Endothelial cell of umbilical vein (primary cell): ENCODE data around the gene RNF111. TPM values are rescaled to one million over a fixed set of nuclear protein-coding genes. Genes with fewer than 3 reads are reported as not detected.

Experiments
- BruUV-seq: library from RNA; stranded (reverse); fragments of 400-500 nt; replicated peaks from 2 replicates; lab custom pipeline; 2021; lab: Mats Ljungman, UMichigan
- CTCF ChIA-PET: fragments of 300-600, 350-600 bp; sonication (Branson Sonifier 250); formaldehyde crosslinking; loops from one replicate; lab custom pipeline; 2021; ENCODE audit warnings: antibody characterized with exemption, inconsistent platforms; lab: Charles Lee
- POLR2A ChIA-PET: fragments of 300-600, 350-600 bp; sonication (Branson Sonifier 250); formaldehyde crosslinking; loops from one replicate; lab custom pipeline; 2021; ENCODE audit warnings: antibody characterized with exemption, inconsistent platforms; lab: Charles Lee
- DNase-seq: peaks from one replicate; pipeline ENCODE4 v3.0.0-alpha.2; 2011; ENCODE audit warnings: low read depth, low spot score
- FAIRE-seq: peaks from 2 replicates; lab custom pipeline; 2011; peaks lifted over from hg19 to GRCh38; lab: Jason Lieb, UNC
- H2AFZ ChIP-seq: 2 replicates; pipeline ENCODE4 v1.6.0; 2012; ENCODE audit warnings: low read depth, low read length, control low read depth, inconsistent platforms
- H3K27ac ChIP-seq: 2 replicates; pipeline ENCODE4 v1.5.1; 2011; ENCODE audit warnings: low read depth, mild to moderate bottlenecking, control low read depth, low read length, moderate library complexity; ENCODE audit not compliant: insufficient read depth
- H3K27me3 ChIP-seq, 2 experiments: 2 replicates each; pipeline versions ENCODE4 v1.6.0 to v1.6.1; 2011; ENCODE audit warnings: low read length in 2 of 2, mixed read lengths in 1 of 2; ENCODE audit not compliant: control insufficient read depth in 2 of 2, insufficient read depth in 2 of 2
- H3K36me3 ChIP-seq, 2 experiments: 2 replicates in 1 of 2; 3 replicates in 1 of 2; pipeline ENCODE4 v1.5.1; 2011; ENCODE audit warnings: low read length in 2 of 2, mild to moderate bottlenecking in 1 of 2, moderate library complexity in 1 of 2; ENCODE audit not compliant: control insufficient read depth in 2 of 2, insufficient read depth in 2 of 2; ENCODE audit errors: extremely low read depth in 1 of 2
- H3K4me1 ChIP-seq: 3 replicates; pipeline ENCODE4 v1.5.1; 2011; ENCODE audit warnings: mild to moderate bottlenecking, low read length; ENCODE audit not compliant: control insufficient read depth, insufficient read depth; ENCODE audit errors: extremely low read depth
- H3K4me2 ChIP-seq: 2 replicates; pipeline ENCODE4 v1.6.1; 2011; ENCODE audit warnings: low read length, control low read depth, mixed read lengths; ENCODE audit not compliant: insufficient read depth
- H3K4me3 ChIP-seq, 3 experiments: fragments of 200-600 bp in 1 of 3; sonication (generic), shearing (Covaris generic) in 1 of 3; replicated peaks in 1 of 3; 2 replicates each; pipeline ENCODE4 v1.5.1; 2011 to 2016; ENCODE audit warnings: control low read depth in 3 of 3, low read length in 3 of 3, mild to moderate bottlenecking in 2 of 3, inconsistent platforms in 1 of 3, low read depth in 1 of 3, moderate library complexity in 1 of 3; ENCODE audit not compliant: insufficient read depth in 1 of 3
- H3K79me2 ChIP-seq: 2 replicates; pipeline ENCODE4 v1.6.0; 2012; ENCODE audit warnings: low read length, inconsistent platforms; ENCODE audit not compliant: control insufficient read depth, insufficient read depth
- H3K9ac ChIP-seq: replicated peaks from 2 replicates; pipeline ENCODE3; 2011; ENCODE audit warnings: low read length, control low read depth; ENCODE audit not compliant: insufficient read depth; ENCODE audit errors: extremely low read depth
- H3K9me1 ChIP-seq: replicated peaks from 3 replicates; pipeline ENCODE4 v1.6.0; 2011; ENCODE audit warnings: mild to moderate bottlenecking, low read length; ENCODE audit not compliant: control insufficient read depth, insufficient read depth; ENCODE audit errors: extremely low read depth
- H3K9me3 ChIP-seq: replicated peaks from 2 replicates; pipeline ENCODE4 v1.5.1; 2012; ENCODE audit warnings: low read length, inconsistent platforms; ENCODE audit not compliant: control insufficient read depth, insufficient read depth
- H4K20me1 ChIP-seq: replicated peaks from 2 replicates; pipeline ENCODE3; 2011; ENCODE audit warnings: mild to moderate bottlenecking, low read length; ENCODE audit not compliant: control insufficient read depth, insufficient read depth; ENCODE audit errors: extremely low read depth
- EZH2 ChIP-seq: IDR thresholded peaks from 2 replicates; pipeline ENCODE4 v1.6.1; 2012; ENCODE audit warnings: borderline replicate concordance, low read depth, mild to moderate bottlenecking, moderate library complexity, low read length, inconsistent platforms; ENCODE audit not compliant: severe bottlenecking
- FOS ChIP-seq: IDR thresholded peaks from 2 replicates; pipeline ENCODE4 v1.6.1; 2011; ENCODE audit warnings: mild to moderate bottlenecking, low read length, moderate library complexity, borderline replicate concordance; ENCODE audit not compliant: insufficient read depth
- GATA2 ChIP-seq: IDR thresholded peaks from 2 replicates; pipeline ENCODE4 v1.7.0; 2011; ENCODE audit warnings: low read depth, mild to moderate bottlenecking, moderate library complexity, mixed read lengths, low read length; ENCODE audit not compliant: insufficient read length, insufficient read depth
- JUN ChIP-seq: IDR thresholded peaks from 2 replicates; pipeline ENCODE4 v1.6.1; 2011; ENCODE audit warnings: borderline replicate concordance, low read depth; ENCODE audit not compliant: insufficient read length, insufficient read depth
- MYC ChIP-seq: IDR thresholded peaks from one replicate; pipeline ENCODE4 v1.6.1; 2011; ENCODE audit warnings: mild to moderate bottlenecking, low read depth, low read length
- POLR2A ChIP-seq: IDR thresholded peaks from 2 replicates; pipeline ENCODE4 v1.6.1; 2012; ENCODE audit warnings: low read depth, mild to moderate bottlenecking, control low read depth, low read length
- POLR2AphosphoS5 ChIP-seq: IDR thresholded peaks from 2 replicates; pipeline ENCODE4 v1.6.1; 2012; ENCODE audit warnings: low read depth, mild to moderate bottlenecking, control low read depth, low read length, moderate library complexity; ENCODE audit not compliant: insufficient read depth
- dilution Hi-C: fragments of 300-500 bp; cut with MboI; formaldehyde crosslinking; loops from one replicate; pipeline ENCODE4 v1.15.0; 2019; ENCODE audit warnings: low sequenced_read_pairs; ENCODE audit not compliant: extremely low pct_ligation_motif_present
- intact Hi-C: fragments of 100-400 bp; cut with micrococcal nuclease; formaldehyde crosslinking; loops from one replicate; pipeline ENCODE4 v1.10.0; 2022
- polyA plus RNA-seq, 4 experiments: library from polyadenylated mRNA; depleted of rRNA in 3 of 4; stranded (reverse) in 3 of 4; unstranded in 1 of 4; fragments of >200 nt; gene quantifications; 2 replicates each; pipeline versions ENCODE4 v1.2.1 to v1.2.3, GENCODE V29; 2011 to 2012; ENCODE audit warnings: missing spikeins in 1 of 4
- total RNA-seq: library from RNA; stranded (reverse); gene quantifications from 2 replicates; pipeline ENCODE4 v1.2.3, GENCODE V29; 2021
- TF ChIP-seq, protein P1 (sequence below): IDR thresholded peaks from 2 replicates; pipeline ENCODE4 v1.6.1; 2011; ENCODE audit not compliant: insufficient read depth, insufficient read length
- TF ChIP-seq, protein P2 (sequence below), 2 donors: IDR thresholded peaks; 1 replicate in 1 of 2; 2 replicates in 1 of 2; pipeline ENCODE4 v1.5.1; 2011; ENCODE audit warnings: low read length in 2 of 2, mild to moderate bottlenecking in 2 of 2, moderate library complexity in 2 of 2, control low read depth in 1 of 2, inconsistent platforms in 1 of 2, low read depth in 1 of 2; ENCODE audit not compliant: insufficient read depth in 1 of 2; ENCODE audit errors: extremely low read depth in 1 of 2

Gene RNF111
- total and polyA plus RNA-seq, 2 donors (not counting 3 experiments of a cell fraction or from before 2014, with no cell fraction given): 22.3 to 42.6 TPM

DNA sequence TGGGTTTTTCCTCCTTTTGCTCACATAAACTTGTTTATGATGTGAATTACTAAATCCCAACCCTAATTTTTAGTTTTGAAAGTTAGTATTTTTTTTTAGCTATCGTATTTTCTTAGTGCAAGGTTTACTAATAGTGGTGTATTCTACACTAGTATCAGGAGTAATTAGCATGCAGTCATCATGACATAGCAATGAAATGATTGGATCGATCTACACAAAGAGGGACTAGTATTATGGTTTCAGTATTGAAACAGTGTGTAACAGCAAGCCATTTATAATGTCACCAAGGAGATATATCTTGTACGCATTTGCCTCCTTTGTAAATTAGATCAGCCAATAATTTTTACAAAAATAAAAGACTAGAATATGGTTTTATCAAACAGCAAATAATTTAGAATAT is 38.7 kb downstream of the RNF111 start:
- DNase-seq (no peak), FAIRE-seq (no peak)
- no peak overlapping the region for H3K9ac ChIP-seq
- TF ChIP-seq, protein P1, sequence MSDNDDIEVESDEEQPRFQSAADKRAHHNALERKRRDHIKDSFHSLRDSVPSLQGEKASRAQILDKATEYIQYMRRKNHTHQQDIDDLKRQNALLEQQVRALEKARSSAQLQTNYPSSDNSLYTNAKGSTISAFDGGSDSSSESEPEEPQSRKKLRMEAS: no peak
- no peak for TF ChIP-seq EZH2
- ChIA-PET POLR2A (no interaction called here), CTCF (interaction anchor here (1.8 kb wide), 1 partner anchor 9 kb away, joined by 3 read pairs; no protein-coding TSS in a partner anchor)
- H3K27ac ChIP-seq: no peak overlapping the region
- no TSS peak for BruUV-seq
- no peaks in the 10 kb centered on the region for H3K4me1 ChIP-seq
- H3K4me3 ChIP-seq: no peak overlapping the region
- intact Hi-C loops: no loop called here
- H3K9me3 ChIP-seq: no peaks in the 10 kb centered on the region
- peaks cover 42% of the 10 kb centered on the region for H3K79me2 ChIP-seq
- dilution Hi-C loops: no loop called here
- H3K27me3 ChIP-seq: no peaks in the 10 kb centered on the region
- no peak overlapping the region for H3K4me2 ChIP-seq
- H3K9me1 ChIP-seq: no peaks in the 10 kb centered on the region
- peaks cover 6% of the 10 kb centered on the region in 2 experiments for H3K36me3 ChIP-seq
- peaks cover 3% of the 10 kb centered on the region for H4K20me1 ChIP-seq
- no peak overlapping the region for H2AFZ ChIP-seq

DNA sequence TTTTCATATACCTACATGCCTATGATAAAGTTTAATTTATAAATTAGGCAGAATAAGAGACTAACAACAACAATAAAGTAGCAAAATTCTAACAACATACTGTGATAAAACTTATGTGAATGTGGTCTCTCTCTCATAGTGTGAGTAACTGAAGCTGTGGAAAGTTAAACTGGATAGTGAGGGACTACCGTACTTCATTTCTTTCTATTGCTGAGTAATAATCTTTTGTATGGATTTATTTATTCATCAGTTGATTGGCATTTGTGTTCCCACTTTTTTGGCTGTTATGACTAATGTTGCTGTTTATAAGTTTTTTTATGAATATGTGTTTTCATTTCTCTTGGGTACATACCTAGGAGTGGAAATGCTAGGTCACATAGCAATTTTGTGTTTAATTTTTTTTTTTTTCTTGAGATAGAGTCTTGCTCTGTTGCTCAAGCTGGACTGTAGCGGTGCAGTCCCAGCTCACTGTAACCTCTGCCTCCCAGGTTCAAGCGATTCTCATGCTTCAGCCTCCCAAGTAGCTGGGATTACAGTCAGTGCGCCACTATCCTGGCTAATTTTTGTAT is 41.0 kb downstream of the RNF111 start:
- Histone ChIP-seq H3K9ac (no peak overlapping the region), H4K20me1 (peaks cover 3% of the 10 kb centered on the region), H3K9me1 (no peaks in the 10 kb centered on the region), H3K4me1 (no peaks in the 10 kb centered on the region), H3K36me3 (peaks cover 5 to 6% of the 10 kb centered on the region in 2 experiments), H3K27me3 (no peaks in the 10 kb centered on the region), H3K9me3 (no peaks in the 10 kb centered on the region), H3K4me3 (no peak overlapping the region), H2AFZ (no peak overlapping the region), H3K79me2 (peaks cover 50% of the 10 kb centered on the region), H3K27ac (no peak overlapping the region), H3K4me2 (no peak overlapping the region)
- no peak for FAIRE-seq
- ChIA-PET POLR2A (no interaction called here), CTCF (interaction anchor here (1.1 kb wide), 1 partner anchor 25 kb away, joined by 3 read pairs; no protein-coding TSS in a partner anchor)
- DNase-seq: no peak
- BruUV-seq: no TSS peak
- dilution Hi-C loops (no loop called here), intact Hi-C loops (no loop called here)
- TF ChIP-seq POLR2AphosphoS5: no peak
- TF ChIP-seq MYC: no peak
- no peak for TF ChIP-seq POLR2A
- no peak for TF ChIP-seq EZH2
- TF ChIP-seq JUN: no peak
- TF ChIP-seq, protein P2, sequence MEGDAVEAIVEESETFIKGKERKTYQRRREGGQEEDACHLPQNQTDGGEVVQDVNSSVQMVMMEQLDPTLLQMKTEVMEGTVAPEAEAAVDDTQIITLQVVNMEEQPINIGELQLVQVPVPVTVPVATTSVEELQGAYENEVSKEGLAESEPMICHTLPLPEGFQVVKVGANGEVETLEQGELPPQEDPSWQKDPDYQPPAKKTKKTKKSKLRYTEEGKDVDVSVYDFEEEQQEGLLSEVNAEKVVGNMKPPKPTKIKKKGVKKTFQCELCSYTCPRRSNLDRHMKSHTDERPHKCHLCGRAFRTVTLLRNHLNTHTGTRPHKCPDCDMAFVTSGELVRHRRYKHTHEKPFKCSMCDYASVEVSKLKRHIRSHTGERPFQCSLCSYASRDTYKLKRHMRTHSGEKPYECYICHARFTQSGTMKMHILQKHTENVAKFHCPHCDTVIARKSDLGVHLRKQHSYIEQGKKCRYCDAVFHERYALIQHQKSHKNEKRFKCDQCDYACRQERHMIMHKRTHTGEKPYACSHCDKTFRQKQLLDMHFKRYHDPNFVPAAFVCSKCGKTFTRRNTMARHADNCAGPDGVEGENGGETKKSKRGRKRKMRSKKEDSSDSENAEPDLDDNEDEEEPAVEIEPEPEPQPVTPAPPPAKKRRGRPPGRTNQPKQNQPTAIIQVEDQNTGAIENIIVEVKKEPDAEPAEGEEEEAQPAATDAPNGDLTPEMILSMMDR (IDR thresholded peaks at IDR 0.05; ENCODE audit: extremely low read depth in 1 of 2, insufficient read depth in 1 of 2, low read depth in 1 of 2, low read length in 2 of 2): no peak
- TF ChIP-seq, protein P1: no peak
- no peak for TF ChIP-seq GATA2
- no peak for TF ChIP-seq FOS
